SK-N-SH (cell line): ENCODE data around the gene PLD3. TPM values are rescaled to one million over a fixed set of nuclear protein-coding genes. Genes with fewer than 3 reads are reported as not detected.

Experiments used
- CTCF ChIA-PET: fragments of 300-600, 350-600 bp; formaldehyde crosslinking; extraction: SDS; loops from one replicate; lab custom pipeline; 2021; lab: Yijun Ruan, JAX
- POLR2A ChIA-PET: fragments of 350-600 bp; sonication (Branson Sonifier 250); formaldehyde crosslinking; extraction: SDS; loops from one replicate; lab custom pipeline; 2020; ENCODE audit warnings: antibody characterized with exemption, inconsistent platforms; lab: Yijun Ruan, JAX
- DNase-seq: peaks from one replicate; pipeline ENCODE4 v3.0.0; 2012
- H2AFZ ChIP-seq: fragments of 200-600 bp; sonication (generic); 2 replicates; pipeline ENCODE4 v1.8.1; 2016; ENCODE audit warnings: antibody characterized with exemption, mild to moderate bottlenecking, low read depth
- H3F3A ChIP-seq: fragments of 200-600 bp; sonication (generic); replicated peaks from 2 replicates; pipeline ENCODE3; 2016; ENCODE audit warnings: antibody characterized with exemption, mild to moderate bottlenecking; ENCODE audit not compliant: insufficient read depth
- H3K27ac ChIP-seq, 2 experiments: fragments of 200-500 bp in 1 of 2; fragments of 200-600 bp in 1 of 2; sonication (Bioruptor generic) in 1 of 2; sonication (generic), shearing (Covaris generic) in 1 of 2; 2 replicates each; pipeline versions ENCODE4 v1.5.1 to v1.6.1; 2014 to 2016; ENCODE audit warnings: low read depth in 2 of 2, inconsistent platforms in 1 of 2, low read length in 1 of 2, mild to moderate bottlenecking in 1 of 2, mixed read lengths in 1 of 2
- H3K27me3 ChIP-seq: fragments of 200-600 bp; sonication (generic), shearing (Covaris generic); 2 replicates; pipeline ENCODE4 v1.6.1; 2016; ENCODE audit warnings: mixed run types; ENCODE audit not compliant: insufficient read depth
- H3K36me3 ChIP-seq, 2 experiments: fragments of 200-500 bp in 1 of 2; fragments of 200-600 bp in 1 of 2; sonication (Bioruptor generic) in 1 of 2; sonication (generic) in 1 of 2; replicated peaks in 1 of 2; 2 replicates each; pipeline versions ENCODE3 to v1.5.1; 2014 to 2016; ENCODE audit warnings: low read length in 1 of 2, mild to moderate bottlenecking in 1 of 2; ENCODE audit not compliant: insufficient read depth in 2 of 2, control insufficient read depth in 1 of 2
- H3K4me1 ChIP-seq, 2 experiments: fragments of 200-500 bp in 1 of 2; fragments of 200-600 bp in 1 of 2; sonication (Bioruptor generic) in 1 of 2; sonication (generic), shearing (Covaris generic) in 1 of 2; 2 replicates each; pipeline versions ENCODE4 v1.5.1 to v1.6.1; 2014 to 2016; ENCODE audit warnings: low read depth in 1 of 2, low read length in 1 of 2, mixed run types in 1 of 2; ENCODE audit not compliant: insufficient read depth in 2 of 2, control insufficient read depth in 1 of 2
- H3K4me2 ChIP-seq: fragments of 200-600 bp; sonication (generic), shearing (Covaris generic); 2 replicates; pipeline ENCODE4 v1.6.1; 2017; ENCODE audit warnings: mixed run types
- H3K4me3 ChIP-seq, 2 experiments: fragments of 200-500 bp in 1 of 2; fragments of 200-600 bp in 1 of 2; sonication (Bioruptor generic) in 1 of 2; sonication (generic), shearing (Covaris generic) in 1 of 2; 2 replicates each; pipeline versions ENCODE4 v1.5.1 to v1.8.1; 2014 to 2016; ENCODE audit warnings: low read depth in 2 of 2, inconsistent platforms in 1 of 2, low read length in 1 of 2, mild to moderate bottlenecking in 1 of 2, mixed read lengths in 1 of 2, moderate library complexity in 1 of 2
- H3K79me2 ChIP-seq: fragments of 200-600 bp; sonication (generic); 2 replicates; pipeline ENCODE4 v1.8.1; 2017; ENCODE audit warnings: mild to moderate bottlenecking; ENCODE audit not compliant: insufficient read depth
- H3K9ac ChIP-seq: fragments of 200-600 bp; sonication (generic); 2 replicates; pipeline ENCODE4 v1.6.1; 2017; ENCODE audit warnings: mixed run types
- H3K9me2 ChIP-seq: fragments of 200-600 bp; sonication (generic); 2 replicates; pipeline ENCODE4 v1.6.1; 2017; ENCODE audit warnings: mixed run types
- H3K9me3 ChIP-seq: fragments of 200-600 bp; sonication (generic); 2 replicates; pipeline ENCODE4 v1.6.1; 2017; ENCODE audit warnings: mixed run types, mild to moderate bottlenecking, moderate library complexity
- H4K20me1 ChIP-seq: fragments of 200-600 bp; sonication (generic); 2 replicates; pipeline ENCODE4 v1.6.1; 2017; ENCODE audit warnings: mild to moderate bottlenecking, mixed run types; ENCODE audit not compliant: insufficient read depth
- ELF1 ChIP-seq: IDR thresholded peaks from 2 replicates; pipeline ENCODE4 v1.4.0; 2012
- EP300 ChIP-seq, 2 experiments: IDR thresholded peaks; 2 replicates each; pipeline versions ENCODE4 v1.4.0 to v1.6.1; 2012; ENCODE audit warnings: borderline replicate concordance in 1 of 2, low read depth in 1 of 2, low read length in 1 of 2
- FOXM1 ChIP-seq: IDR thresholded peaks from 2 replicates; pipeline ENCODE4 v1.4.0; 2012; ENCODE audit warnings: low read depth, mild to moderate bottlenecking
- GABPA ChIP-seq: IDR thresholded peaks from 2 replicates; pipeline ENCODE4 v1.4.0; 2012; ENCODE audit warnings: low read depth, mild to moderate bottlenecking
- IRF3 ChIP-seq: fragments of 150-350 bp; IDR thresholded peaks from 2 replicates; pipeline ENCODE4 v1.6.1; 2016; ENCODE audit warnings: mild to moderate bottlenecking, low read depth, low read length
- JUND ChIP-seq: IDR thresholded peaks from 2 replicates; pipeline ENCODE4 v1.4.0; 2012
- MXI1 ChIP-seq: IDR thresholded peaks from 2 replicates; pipeline ENCODE4 v1.6.1; 2012; ENCODE audit warnings: mild to moderate bottlenecking, low read depth, low read length, improper control_type of control experiment
- NRF1 ChIP-seq: IDR thresholded peaks from 2 replicates; pipeline ENCODE4 v1.6.1; 2012; ENCODE audit warnings: low read depth, mild to moderate bottlenecking, low read length
- REST ChIP-seq: IDR thresholded peaks from 2 replicates; pipeline ENCODE4 v1.6.1; 2012; ENCODE audit warnings: mild to moderate bottlenecking, low read depth, low read length, moderate library complexity
- RFX5 ChIP-seq: IDR thresholded peaks from 2 replicates; pipeline ENCODE4 v1.6.1; 2012; ENCODE audit warnings: mild to moderate bottlenecking, improper control_type of control experiment, low read length
- RXRA ChIP-seq: IDR thresholded peaks from 2 replicates; pipeline ENCODE4 v1.4.0; 2012; ENCODE audit warnings: low read depth, mild to moderate bottlenecking, borderline replicate concordance
- SIN3A ChIP-seq: IDR thresholded peaks from 2 replicates; pipeline ENCODE4 v1.6.1; 2012; ENCODE audit warnings: low read depth, mild to moderate bottlenecking, low read length, moderate library complexity, borderline replicate concordance
- SMC3 ChIP-seq: IDR thresholded peaks from 2 replicates; pipeline ENCODE4 v1.6.1; 2012; ENCODE audit warnings: low read depth, low read length, improper control_type of control experiment
- USF2 ChIP-seq: fragments of 150-350 bp; IDR thresholded peaks from 2 replicates; pipeline ENCODE4 v1.6.1; 2017; ENCODE audit warnings: antibody characterized with exemption, low read length, low read depth, borderline replicate concordance
- ZBTB33 ChIP-seq: IDR thresholded peaks from 2 replicates; pipeline ENCODE4 v1.4.0; 2012; ENCODE audit warnings: low read depth, borderline replicate concordance
- WGBS: methylation state at CpG from one replicate; pipeline ENCODE4 v1.1.6; 2017; ENCODE audit warnings: low lambda C conversion rate; 5-methylcytosine and 5-hydroxymethylcytosine counted together
- polyA plus RNA-seq, 3 experiments: library from polyadenylated mRNA; depleted of rRNA; stranded (reverse); fragments of >200 nt; gene quantifications; 2 replicates each; pipeline ENCODE4 v1.2.3, GENCODE V29; 2012

PLD3 gene
- polyA plus RNA-seq, 1 of the 3 experiments (the other 2 are of a cell fraction), result 511 TPM

GRCh38 chr19:40395956-40396355, 47.5 kb downstream of the PLD3 start (continued):
- TF ChIP-seq REST (no peak), USF2 (no peak), SIN3A (no peak), RXRA (no peak), ELF1 (no peak), SMC3 (no peak), RFX5 (no peak), ZBTB33 (no peak), NRF1 (no peak), EP300 (IDR thresholded peaks at IDR 0.05; ENCODE audit: borderline replicate concordance in 1 of 2, low read depth in 1 of 2, low read length in 1 of 2) (no peak), FOXM1 (no peak)

GRCh38 chr19:40396886-40397567, 48.5 kb downstream of the PLD3 start:
- WGBS, result 63% methylated on average over 12 of the region's 20 CpGs
- Histone ChIP-seq H3K9me3 (no peaks in the 10 kb centered on the region), H3K9ac (no peak overlapping the region), H2AFZ (no peak overlapping the region), H3K79me2 (no peaks in the 10 kb centered on the region), H3K4me1 (no peaks in the 10 kb centered on the region; a peak in 1 of 4 replicates), H3K27me3 (no peaks in the 10 kb centered on the region), H3F3A (no peaks in the 10 kb centered on the region), H3K27ac (no peak overlapping the region), H3K4me3 (no peak overlapping the region), H4K20me1 (no peaks in the 10 kb centered on the region), H3K36me3 (no peaks in the 10 kb centered on the region), H3K9me2 (no peaks in the 10 kb centered on the region), H3K4me2 (no peak overlapping the region)
- CTCF ChIA-PET, result interaction anchor here (1.3 to 2.4 kb wide), 2 partner anchors 24 to 92 kb away, joined by 3 to 6 read pairs; no protein-coding TSS in a partner anchor
- no peak for TF ChIP-seq JUND
- no peak for TF ChIP-seq MXI1
- TF ChIP-seq IRF3, result no peak
- no peak for TF ChIP-seq USF2
- TF ChIP-seq ZBTB33, result no peak
- no peak for TF ChIP-seq ELF1
- TF ChIP-seq GABPA, result no peak
- POLR2A ChIA-PET, result no interaction called here
- no peak for DNase-seq
